GM18507 (cell line): Measurements from ENCODE around the gene DLGAP1.

ENCODE experiments used
- DNase-seq: peaks from one replicate; pipeline ENCODE4 v3.0.0; 2011; ENCODE audit warnings: low read depth; ENCODE audit not compliant: insufficient read length; ENCODE audit errors: extremely low spot score
- FAIRE-seq: peaks from 2 replicates; lab custom pipeline; 2011; peaks lifted over from hg19 to GRCh38; lab: Jason Lieb, UNC

The DLGAP1 gene

DNA sequence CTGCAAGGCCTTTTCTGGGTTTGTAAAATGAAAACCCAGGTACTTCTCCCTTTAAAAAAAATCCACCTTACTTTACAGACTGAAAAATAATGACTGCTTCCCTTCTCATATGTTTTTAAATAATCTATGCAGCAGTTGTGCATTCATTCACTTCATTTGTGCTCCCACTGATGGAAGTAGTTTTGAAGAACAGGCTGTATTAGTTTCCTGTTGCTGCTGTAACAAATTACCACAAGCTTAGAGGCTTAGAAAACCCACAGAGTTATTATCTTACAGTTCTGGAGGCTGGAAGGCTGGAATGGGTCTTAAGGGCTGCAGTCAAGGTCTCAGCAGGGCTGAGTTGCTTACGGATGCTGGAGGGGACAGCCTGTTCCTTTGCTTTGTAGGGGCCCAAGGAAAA, 670.2 kb downstream of the DLGAP1 start:
- no peak for FAIRE-seq
- DNase-seq: no peak

DNA sequence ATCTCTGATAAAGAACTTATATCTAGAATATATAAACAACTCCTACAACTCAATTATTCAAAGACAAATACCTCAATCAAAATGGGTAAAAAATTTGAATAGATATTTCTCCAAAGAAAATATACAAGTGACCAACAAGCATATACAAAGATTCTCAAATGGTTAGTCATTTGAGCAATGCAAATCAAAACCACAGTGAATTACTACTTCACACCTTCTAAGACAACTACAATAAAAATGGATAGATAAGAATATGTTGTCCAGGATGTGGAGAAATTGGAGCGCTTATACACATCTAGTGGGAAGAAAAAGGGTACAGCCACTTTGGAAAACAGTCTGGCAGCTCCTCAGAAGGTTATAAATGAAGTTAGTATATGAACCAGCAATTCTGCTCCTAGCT, 672.2 kb downstream of the DLGAP1 start:
- no peak for FAIRE-seq
- no peak for DNase-seq

DNA sequence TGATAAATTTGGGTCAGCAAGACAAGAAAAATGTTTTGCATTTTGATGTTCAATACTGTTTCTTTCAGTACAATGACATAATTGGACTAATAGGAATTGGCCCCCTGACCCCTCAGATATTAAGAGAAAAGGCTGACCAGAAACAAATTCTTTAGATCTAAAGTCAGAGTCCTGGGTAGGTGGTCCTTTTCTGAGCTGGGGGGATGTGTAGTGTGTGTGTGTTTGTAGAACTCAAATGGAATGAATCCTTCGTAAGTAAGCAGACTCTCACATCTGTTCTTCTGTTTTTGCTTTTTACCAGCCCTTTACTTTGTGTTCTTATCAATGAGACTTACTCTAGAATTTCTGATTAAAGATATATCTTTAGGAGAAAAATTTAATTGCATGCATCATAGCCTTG, 677.4 kb downstream of the DLGAP1 start:
- FAIRE-seq: no peak
- no peak for DNase-seq

DNA sequence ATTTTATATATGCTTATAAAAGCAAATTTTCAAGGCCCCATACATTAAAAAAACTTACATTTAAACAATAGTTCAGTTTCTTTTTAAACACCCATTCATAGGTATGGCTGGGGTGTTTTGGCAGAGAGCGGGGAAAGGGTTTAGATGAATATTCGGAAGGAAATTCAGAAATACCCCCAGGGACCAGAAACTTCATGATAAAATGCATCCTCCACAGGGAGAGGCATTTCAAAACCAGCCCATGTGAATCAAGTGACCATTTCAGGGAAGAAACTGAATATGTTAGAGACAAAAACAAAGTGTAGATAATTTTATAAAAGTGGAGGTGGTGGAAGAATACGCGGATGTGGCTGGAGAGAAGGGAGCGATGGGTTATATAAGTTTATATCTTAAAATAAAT, 678.0 kb downstream of the DLGAP1 start:
- DNase-seq (no peak), FAIRE-seq (no peak)

DNA sequence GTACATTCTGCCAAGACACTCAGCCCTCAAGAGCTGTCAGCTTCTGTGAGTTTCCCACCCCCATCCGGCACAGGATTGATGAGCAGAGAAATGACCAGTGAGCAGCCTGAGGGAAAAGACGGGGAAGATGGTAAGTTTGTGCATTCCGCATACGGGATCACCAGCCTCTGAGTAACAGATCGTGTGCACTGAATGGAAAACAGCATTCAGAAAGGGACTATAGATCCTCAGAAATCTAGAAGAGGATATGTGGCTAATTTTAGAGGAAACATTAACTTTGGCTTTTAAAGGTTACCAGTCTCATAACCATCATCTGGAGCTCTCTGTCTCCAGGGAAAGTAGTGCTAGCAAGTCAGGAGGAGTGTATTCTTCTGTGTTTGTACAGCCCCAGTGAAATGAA, 679.1 kb downstream of the DLGAP1 start:
- no peak for DNase-seq
- FAIRE-seq: no peak

DNA sequence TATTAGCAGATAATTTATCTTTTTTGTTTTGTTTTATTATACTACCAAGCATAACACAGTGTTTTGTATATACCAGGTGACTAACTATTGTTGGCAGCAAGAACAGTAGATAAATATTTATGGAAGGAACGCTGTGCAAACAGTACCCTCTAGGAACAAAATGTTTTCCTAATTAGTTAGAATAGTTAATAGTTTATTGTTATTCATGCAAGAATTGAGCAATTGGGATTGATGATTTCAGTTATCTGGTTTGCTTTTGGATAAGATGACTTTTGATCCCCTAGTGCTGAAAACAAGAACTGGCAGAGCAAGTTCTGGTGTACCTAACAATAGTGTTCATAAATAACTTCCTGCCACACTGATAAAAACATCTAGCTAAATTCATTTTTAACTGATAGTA, 681.8 kb downstream of the DLGAP1 start:
- FAIRE-seq (no peak), DNase-seq (no peak)

DNA sequence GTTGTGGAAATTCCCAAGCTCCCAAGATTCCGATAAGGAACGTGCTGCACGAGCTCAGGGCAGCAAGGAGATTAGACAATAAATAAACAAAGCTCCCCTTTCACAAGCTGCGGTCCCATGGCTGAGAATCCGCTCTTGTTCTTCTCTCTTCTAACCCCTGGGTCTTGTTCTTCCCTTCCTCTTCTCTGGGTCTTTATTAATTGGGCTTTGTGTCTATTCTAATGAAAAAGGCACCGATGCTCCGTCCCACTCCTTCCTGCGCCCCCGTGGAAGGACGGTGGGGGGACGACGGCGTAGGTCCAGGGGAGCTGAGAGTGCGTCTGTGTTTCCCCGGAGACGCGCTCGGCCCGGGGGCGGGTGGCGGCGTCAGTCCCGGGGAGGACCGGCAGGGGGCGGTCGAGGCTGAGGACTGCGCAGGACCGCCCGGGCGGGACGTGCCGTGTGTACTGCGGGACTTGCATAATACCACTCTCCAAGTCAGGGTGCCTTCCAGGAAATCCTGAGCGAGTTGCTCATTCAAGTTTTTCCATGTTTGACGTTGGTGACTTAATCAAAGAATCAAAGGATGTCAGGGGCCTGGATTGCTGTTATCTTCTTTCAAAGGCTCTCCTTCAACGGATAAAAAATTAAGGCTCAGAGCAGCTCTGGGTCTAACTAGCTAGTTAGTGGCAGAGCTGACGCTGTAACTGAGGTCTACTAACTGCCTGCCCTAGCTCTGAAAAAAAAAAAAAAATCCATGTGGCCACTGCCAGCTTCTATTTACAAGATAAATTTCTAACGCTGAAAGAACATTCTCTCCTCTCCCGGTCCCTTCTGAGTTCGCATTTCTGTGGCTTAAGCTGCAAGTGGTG, 683.8 kb downstream of the DLGAP1 start:
- DNase-seq: peak; percentile 57
- peak; percentile 54 for FAIRE-seq

DNA sequence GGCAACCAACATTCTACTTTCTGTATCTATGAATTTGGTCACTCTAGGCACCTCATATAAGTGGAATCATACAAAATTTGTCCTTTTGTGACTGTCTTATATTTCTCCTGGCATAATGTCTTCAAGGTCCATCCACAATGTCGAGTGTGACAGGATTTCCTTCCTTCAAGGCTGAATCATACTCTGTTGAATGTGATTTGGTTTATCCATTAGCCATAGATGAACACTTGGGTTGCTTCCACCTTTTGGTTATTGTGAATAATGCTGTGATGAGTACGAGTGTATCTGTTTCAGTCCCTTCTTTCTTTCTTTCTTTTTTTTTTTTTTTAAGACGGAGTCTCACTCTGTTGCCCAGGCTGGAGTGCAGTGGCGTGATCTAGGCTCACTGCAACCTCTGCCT, 693.8 kb downstream of the DLGAP1 start:
- FAIRE-seq: no peak
- DNase-seq: no peak

DNA sequence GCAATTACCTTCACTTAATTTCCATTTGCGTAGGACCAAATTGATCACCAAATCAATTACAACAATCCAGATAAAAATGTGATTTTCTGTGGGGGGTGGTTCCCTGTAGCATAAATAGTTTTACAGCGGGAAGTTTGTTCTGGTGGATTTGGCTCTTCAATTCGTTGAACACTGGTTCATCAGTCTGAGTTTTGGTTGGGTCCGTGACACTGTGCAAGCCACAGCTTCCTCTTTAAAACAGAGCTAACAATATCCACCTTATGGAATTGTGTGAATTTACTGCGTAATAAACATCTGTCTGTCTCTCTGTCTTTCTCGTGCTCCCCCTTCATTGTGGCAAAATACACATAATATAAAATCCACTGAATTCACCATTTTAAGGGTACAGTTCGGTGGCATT, 694.4 kb downstream of the DLGAP1 start:
- FAIRE-seq (no peak), DNase-seq (no peak)

DNA sequence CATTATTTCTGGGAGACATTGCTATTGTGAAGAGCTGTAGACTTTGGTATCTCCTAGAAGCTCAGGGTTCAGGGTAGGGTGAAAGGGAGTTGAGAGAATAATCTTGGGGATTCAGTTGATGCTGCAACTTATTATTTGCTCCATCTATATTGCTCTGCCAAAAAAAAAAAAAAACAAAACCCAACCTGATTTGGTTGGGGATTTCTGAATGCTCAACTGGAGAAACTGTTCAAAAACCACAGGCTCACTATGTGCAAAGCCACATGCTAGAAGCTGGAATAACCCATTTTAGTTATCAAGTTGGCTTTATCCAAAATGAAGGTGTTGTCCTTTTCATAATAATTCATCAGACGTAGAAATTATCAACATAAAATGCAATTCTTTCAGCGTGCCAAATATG, 696.0 kb downstream of the DLGAP1 start:
- no peak for DNase-seq
- FAIRE-seq: no peak

DNA sequence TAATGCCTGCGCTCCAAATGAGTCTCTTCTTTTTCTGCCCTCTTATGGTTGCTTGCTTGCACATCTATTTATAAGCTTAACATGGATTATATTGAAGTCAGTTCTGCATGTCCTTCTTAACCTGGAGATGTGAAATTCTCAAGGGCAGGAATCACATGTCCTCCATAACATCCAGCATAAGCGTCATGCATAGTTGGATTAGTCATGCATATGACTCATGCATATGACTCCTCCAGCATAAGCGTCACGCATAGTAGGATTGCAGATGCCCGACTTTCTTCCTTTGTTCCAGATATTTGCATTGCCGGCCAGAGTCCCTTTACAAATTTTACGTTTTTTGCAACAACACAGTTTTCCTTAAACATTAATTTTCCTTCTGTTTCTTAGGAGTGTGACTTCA, 696.6 kb downstream of the DLGAP1 start:
- FAIRE-seq (no peak), DNase-seq (no peak)

DNA sequence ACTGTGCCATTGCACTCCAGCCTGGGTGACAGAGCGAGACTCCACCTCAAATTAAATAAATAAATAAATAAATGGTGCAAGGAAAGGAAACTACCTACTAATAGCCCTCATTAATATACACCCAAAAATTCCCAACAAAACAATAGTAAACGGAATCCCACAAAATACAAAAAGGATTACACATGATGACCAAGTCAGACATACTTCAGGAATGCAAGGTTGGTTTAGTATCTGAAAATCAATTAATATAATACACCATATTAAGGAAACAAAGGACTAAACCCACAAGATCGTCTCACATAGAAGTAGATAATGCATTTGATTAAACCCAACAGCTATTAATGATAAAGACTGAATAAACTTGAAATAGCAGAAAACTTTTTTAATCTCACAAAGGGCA, 697.7 kb downstream of the DLGAP1 start:
- FAIRE-seq: no peak
- no peak for DNase-seq

DNA sequence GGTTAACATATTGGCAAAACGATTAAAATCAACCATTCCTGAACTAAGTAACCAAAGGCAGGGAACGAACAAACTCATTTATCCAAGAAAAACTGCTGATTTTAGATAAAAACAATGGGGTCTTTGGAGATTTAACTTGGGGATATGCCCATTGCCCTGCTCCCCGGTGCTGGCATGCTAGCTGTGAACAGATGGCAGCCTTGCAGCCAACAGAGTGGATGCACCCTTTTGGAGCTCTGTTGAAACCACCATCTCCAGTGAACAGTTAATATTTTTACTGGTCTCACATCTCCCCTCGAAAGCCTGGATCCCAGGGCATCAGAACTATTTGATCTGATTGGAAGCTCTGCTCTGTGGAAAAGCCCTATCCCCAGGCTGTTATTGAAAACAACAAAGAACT, 702.0 kb downstream of the DLGAP1 start:
- no peak for DNase-seq
- FAIRE-seq: no peak

DNA sequence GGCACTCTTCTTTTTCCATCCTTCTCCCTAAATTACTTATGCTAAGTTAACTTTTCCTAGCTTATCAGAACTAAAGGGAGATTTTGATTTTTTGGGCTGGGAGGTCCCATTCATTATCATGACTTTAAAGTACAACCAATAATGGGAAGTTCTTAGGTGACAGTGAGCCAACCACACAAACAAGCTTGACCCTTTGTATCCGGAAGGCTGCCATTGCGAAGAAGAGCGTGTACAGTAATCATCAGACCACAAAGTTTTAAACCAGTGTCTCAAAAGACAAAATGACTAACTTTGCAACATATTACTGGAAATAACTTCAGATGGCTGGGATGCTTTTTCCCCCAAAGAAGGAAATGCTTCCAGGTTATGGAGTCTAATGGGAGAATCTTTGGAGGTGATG, 707.0 kb downstream of the DLGAP1 start:
- no peak for FAIRE-seq

DNA sequence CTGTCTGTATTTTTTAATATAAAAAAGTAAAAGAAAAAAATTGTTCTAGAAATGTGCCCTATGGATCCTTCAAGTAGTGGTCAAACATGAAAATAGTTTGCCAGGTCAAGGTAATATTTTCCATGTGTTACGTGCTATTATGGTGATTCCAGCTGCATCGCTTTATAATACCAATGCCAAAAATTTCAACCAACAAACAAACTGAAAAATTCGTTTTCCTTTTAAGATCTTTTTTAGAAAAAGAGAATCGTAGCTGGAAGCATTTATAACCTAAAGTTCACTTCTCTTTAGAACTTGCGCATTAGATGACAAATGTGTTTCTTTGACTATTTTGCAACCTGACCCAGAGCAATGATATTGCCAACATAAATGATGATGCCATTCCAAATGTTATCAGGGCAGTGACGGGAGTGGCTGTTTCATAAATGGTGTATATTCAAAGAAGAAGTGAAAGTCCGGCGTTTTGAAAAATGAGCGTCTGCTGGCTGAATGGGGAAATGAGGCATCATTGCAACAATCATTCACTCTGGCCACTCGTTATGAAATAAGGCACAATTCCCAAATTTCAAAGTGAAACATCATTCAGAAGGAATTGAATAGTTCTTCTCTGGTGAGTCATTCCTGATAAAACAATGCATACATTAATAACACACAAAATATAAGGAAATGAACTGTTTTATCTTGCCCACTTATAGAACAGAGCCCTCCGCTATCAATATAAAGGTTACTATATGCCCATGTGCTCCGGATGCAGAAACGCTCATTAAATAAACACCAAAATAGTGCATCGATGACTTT, 707.7 kb downstream of the DLGAP1 start:
- no peak for DNase-seq
- no peak for FAIRE-seq

More for the DNA sequence above, 707.0 kb downstream of the DLGAP1 start:
- DNase-seq: no peak

DNA sequence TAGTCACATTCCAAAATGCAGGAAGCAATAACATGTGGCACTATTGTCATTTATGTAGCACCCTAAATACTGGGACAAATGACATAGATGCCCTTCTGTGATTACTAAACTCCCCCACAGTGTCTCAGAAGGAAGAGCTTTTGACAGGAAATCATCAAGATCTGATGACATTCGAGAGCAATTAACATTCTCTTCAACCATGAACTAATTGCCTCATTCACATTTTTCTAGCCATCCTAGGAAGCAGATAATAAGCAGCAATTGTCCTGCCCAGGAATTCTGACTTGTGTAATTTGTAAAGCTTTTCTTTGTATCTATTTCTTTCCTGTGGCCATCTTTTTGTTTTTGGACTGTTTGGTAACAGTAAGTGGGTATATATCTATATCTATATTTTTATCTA, 712.6 kb downstream of the DLGAP1 start:
- FAIRE-seq (no peak), DNase-seq (no peak)

DNA sequence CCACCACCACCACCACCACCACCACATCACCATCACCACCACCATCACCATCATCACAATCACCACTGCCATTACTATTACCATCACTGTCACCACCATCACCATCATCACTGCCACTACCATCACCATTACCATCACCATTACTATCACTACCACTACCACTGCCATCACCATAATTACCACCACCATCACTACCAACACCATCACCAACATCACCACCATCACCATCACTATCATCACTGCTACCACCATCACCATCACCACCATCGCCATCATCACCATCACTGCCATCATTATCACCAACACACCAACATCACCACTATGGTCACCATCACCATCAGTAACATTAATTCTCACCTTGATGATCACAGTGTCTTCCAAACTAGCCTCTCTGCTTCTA, 713.8 kb downstream of the DLGAP1 start:
- DNase-seq (no peak), FAIRE-seq (no peak)

DNA sequence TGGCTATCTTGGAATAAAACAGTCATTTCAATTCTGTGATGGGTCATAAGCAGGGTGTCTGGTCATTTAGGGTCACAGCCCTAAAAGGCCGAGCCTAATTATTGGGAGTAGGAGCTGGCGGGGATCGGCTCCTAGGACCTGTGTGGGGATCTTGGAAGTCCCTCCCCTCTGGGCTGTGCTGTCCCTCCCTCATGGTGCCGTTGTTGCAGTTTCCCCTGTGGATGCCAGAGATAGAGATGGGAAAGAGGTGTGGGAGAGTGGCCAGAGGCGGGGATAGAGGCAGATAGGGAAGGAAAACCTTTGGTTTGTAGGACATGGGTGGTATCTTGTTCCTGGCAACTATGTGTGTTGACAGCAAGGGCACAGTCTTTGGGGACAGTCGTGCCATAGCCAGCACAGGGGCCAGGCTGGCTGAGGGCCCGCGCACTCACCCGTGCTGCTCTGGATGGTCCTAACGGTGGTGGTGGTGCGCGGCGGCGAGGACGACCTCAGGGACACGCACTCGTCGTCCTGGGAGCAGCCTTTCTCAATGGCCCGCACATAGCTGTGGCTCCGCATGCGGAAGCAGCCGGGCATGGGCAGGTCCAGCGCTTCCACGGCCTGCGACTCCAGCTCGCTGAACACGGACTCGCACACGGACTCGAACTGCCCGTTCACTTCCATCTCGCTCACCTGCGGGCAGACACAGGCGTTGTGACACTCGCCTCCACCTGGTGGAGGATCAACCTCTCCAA, 726.2 kb downstream of the DLGAP1 start:
- FAIRE-seq (no peak), DNase-seq (no peak)

DNA sequence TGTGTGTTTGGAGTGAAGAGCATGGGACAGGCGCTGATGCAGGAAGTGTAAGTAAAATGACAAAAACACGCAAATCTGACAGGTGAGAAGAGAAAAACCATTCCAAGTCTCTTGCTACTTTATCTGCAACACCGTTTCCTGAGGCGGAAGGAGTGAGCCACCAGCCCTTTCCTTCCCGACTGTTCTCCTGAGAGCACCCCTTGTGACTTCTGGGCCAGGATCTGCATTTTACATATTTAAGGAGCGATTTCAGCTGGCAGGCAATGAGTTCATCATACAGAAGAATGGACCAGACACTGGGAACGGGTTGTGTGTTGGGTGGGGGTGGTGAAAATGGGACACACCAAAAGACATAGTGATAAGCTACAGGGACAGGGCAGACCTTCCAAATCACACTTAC, 727.8 kb downstream of the DLGAP1 start:
- no peak for DNase-seq
- FAIRE-seq: no peak

DNA sequence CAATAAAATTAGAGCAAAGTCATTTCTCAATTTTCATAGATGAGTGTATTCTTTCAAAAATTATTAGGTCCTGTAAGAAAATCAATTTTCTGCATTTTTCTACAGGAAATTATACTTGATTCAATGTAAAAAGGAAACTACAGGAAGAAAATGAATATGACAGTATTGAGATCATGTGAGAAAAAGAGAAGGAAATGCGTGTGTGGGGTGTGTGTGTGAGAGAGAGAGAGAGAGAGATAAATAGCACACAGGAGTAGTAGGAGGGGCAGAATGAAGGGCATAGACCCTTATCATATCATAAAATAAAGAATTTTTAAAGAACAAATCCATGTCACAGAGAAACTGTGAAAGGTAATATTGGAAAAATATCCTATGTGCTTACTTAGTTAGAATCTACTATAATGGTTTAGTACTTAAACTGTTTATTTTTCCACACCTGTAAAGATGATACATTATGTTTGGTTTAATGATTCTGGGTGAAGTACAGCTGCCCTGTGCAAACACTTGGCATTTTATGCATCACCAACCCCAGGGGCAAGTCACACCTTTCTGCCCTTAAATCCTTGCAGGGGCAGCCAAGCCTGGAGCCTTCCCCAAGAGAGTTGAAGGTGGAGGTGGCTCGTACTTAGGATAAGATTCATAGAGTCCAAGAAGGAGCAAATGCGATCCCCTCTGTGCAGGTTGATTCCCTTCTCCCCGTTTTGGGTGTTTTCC, 728.7 kb downstream of the DLGAP1 start:
- DNase-seq: no peak

More for the DNA sequence above, 728.7 kb downstream of the DLGAP1 start:
- FAIRE-seq: no peak
